VCaP (cell line): ENCODE data around the gene NCAPD3.

Experiments used
- H3K27ac ChIP-seq: fragments of 450-650 bp; 2 replicates; pipeline ENCODE4 v1.5.1; 2017
- TF ChIP-seq, protein P1 (sequence below): fragments of 450-650 bp; conservative IDR thresholded peaks from 2 replicates; pipeline ENCODE4 v1.5.1; 2017; ENCODE audit warnings: mild to moderate bottlenecking, moderate library complexity

NCAPD3 gene

DNA sequence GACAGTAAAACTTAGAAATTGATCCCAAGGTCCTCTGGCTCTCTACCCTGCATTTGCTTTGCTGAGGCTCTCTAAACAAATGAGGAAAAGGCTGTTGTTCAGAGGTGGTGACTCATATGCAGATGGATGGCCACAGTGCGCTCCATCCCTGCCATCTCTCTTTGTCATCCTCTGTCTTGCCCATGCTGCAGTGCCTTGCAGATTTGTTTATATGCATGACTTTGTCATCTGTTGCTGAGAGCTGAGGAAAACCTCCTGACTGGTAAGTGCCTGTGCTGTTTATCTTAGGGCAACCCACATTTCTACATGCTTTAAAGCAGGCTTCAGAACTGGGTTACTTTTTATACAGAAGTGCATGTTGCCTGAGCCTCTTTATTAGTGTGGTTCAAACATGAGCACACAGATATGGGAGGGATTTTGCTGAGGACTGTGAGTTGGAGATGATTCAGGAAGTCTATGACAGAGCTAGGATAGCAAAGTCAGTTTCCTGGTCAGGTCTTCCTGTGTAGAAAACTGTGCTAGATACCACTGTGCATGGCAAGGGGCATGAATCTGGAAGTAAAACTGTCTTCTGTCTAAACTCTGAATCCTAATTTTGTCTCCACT lies 97.4 kb downstream of the NCAPD3 start:
- H3K27ac ChIP-seq: no peak overlapping the region
- TF ChIP-seq, protein P1, sequence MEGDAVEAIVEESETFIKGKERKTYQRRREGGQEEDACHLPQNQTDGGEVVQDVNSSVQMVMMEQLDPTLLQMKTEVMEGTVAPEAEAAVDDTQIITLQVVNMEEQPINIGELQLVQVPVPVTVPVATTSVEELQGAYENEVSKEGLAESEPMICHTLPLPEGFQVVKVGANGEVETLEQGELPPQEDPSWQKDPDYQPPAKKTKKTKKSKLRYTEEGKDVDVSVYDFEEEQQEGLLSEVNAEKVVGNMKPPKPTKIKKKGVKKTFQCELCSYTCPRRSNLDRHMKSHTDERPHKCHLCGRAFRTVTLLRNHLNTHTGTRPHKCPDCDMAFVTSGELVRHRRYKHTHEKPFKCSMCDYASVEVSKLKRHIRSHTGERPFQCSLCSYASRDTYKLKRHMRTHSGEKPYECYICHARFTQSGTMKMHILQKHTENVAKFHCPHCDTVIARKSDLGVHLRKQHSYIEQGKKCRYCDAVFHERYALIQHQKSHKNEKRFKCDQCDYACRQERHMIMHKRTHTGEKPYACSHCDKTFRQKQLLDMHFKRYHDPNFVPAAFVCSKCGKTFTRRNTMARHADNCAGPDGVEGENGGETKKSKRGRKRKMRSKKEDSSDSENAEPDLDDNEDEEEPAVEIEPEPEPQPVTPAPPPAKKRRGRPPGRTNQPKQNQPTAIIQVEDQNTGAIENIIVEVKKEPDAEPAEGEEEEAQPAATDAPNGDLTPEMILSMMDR: no peak

- peak overlapping the region; percentile 66 for H3K27ac ChIP-seq
- TF ChIP-seq, protein P1: no peak
Measured at GRCh38 chr11:134125507-134125906, 98.3 kb downstream of the NCAPD3 start.

DNA sequence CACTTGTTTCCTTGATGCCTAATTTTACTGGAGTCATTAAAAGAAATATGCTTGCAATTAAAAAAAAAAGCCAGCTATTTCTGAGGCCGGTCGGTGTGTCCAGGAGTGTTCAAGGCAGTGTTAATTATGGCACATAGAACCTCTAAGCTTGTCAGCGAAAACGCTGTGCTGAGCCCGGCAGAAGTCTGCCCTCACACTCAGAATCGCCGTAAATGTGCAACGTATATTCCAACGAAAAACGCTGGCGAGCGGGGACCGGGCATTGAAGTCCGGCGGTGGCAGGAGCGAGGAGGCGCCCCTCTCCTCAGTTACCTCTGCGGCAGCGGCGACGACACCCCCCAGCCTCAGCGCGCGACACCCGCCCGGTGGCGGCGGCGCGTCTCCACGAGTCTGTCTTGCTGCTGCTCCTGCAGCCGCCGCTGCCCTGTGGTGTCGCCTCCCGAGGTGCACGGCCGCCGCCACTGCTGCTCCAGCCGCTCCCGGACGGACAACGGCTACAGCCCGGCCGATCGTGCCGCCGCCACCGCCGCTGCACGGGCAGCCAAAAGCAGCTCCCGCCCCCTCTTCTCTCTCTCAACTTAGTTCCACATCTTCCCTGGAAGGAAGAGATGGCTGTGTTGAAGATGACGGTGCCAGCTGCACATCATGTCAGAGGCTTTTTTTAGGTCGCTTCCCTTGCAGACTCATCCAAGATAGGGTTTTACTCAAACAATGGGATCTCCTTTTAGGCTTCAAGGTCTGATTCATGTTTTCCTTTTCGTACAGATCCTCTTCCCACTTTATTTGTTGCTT lies 98.9 kb downstream of the NCAPD3 start:
- TF ChIP-seq, protein P1: peak; percentile 43
- peak overlapping the region; percentile 66 for H3K27ac ChIP-seq

DNA sequence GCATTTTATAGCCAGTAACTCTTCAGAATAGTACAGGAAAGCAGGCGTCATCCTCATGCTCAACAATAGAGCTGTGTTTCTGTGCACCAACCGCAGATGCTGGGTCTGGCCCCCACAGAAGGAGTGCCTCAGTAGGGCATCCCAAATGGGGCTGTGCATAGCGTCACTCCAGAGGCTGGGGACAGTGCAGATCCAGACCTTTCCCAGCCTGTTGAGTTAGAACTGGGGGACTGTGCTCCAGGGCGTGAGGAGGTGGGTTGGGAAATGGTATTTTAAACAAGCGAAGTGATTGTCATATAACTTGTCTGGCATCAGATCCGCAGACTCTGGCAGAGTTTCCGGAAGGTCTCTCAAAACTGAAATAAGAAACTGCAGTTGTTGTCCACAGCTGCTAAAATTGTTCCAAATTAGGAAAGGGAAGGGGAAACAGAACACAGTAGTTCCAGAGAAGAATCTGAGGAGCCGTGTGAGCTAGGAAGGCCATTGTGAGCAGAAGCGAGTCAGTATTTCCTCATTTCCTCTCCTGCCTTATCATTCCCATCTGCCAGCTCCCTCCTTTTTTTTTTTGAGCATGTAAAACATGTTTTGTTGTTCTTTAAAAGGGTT lies 102.7 kb downstream of the NCAPD3 start:
- H3K27ac ChIP-seq: peak overlapping the region; percentile 81
- TF ChIP-seq, protein P1: no peak

DNA sequence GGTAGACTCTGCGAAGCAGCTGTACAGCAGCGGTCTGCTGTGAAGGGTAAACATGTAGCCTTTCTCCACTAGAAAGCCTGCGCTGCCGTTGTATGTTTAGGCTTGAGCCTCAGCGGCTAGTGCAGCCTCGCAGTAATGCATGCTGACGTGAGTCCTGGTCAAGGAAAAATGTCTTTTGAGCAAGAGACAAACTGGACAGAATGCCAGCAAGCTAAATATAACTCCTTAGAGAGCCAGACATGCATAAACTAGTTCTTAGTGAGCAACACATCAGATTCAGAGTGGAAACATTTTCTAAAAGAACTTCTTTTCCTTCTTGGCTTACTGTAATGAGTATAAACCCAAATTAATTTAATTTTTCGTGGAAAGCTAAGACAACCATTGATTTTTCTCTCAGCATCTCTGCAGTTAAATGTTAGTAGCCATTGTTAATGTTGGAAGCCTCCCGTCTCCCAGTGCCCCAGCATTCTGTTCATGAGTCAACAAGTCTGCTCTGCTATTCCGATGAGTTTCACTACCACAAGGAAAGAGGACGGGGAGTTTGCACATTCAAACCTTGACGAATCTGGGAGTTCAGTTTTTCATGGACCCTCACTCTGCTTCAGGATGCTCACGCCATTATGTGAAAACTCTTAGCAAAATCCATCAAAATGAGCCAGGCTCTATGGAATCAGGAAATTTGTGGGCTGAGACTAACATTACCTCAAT lies 103.5 kb downstream of the NCAPD3 start:
- peak overlapping the region; percentile 81 for H3K27ac ChIP-seq
- TF ChIP-seq, protein P1: no peak

- no peak overlapping the region for H3K27ac ChIP-seq
- TF ChIP-seq, protein P1: no peak
Measured at GRCh38 chr11:134119094-134119493, 104.7 kb downstream of the NCAPD3 start.

DNA sequence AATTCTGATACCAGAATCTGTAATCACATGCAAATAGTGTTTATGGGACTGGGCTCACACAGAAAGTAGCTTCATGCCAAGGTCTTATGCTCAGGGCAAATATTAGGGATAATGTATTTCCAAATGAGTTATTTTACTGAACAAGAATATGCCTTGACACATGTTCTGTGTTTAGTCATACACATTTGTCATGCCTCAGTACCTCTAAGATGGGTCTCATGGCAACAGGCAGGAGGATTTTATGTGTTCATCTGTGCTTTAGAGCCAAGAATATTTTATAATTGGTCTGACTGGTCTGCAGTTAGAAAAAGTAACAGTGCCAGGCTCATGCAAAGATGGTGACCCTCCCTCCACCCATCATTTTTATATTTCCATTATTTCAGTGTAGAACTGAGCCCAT lies 105.8 kb downstream of the NCAPD3 start:
- TF ChIP-seq, protein P1: no peak
- H3K27ac ChIP-seq: peak overlapping the region; percentile 13; the same call in 1 of the 2 replicates
